T47D (cell line): Measurements from ENCODE around the gene ARMC12.
"Not testable (repeated sequence)": the region's sequence is repeated elsewhere in the genome, so short reads cannot be mapped to it uniquely, and the experiment has no call there.

ENCODE experiments used
- DNase-seq, 2 experiments: peaks; one replicate each; pipeline versions ENCODE4 v3.0.0 to v3.0.0-alpha.2; 2011 to 2012; ENCODE audit warnings: low read depth in 1 of 2, low spot score in 1 of 2
- JUND ChIP-seq: IDR thresholded peaks from 2 replicates; pipeline ENCODE4 v1.6.1; 2012; ENCODE audit warnings: low read depth
- in situ Hi-C: cut with HindIII; loops from 2 replicates; pipeline ENCODE4 v1.10.0; 2016; ENCODE audit warnings: low sequenced_read_pairs, low pct_unique_long_range_greater_than_20kb

ARMC12 gene

GRCh38 chr6:35731414-35731735 is 5.5 kb upstream of the ARMC12 start:
- no peak for TF ChIP-seq JUND
- DNase-seq, result peak; percentile 83 to 90
- in situ Hi-C loops, result no loop called here

- TF ChIP-seq JUND, result no peak
- DNase-seq, result peak; percentile 85 to 92
- in situ Hi-C loops, result no loop called here
These were observed 4.9 kb upstream of the ARMC12 start for GRCh38 chr6:35731736-35732532.

DNA sequence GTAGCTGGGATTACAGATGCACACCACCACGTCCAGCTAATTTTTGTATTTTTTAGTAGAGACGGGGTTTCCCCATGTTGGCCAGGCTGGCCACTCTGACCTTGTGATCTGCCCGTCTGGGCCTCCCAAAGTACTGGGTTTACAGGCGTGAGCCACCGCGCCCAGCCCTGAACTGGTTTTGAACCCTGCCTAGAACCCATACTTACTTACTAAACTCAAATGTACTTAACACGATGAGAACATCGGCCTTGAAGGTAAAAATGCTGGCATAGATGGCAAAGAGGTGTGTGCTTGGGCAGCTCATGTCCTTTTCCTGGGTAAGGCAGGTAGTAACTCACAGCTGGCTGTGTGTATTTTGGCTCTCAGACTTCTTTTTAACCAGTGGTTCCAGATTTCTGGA is 3.2 kb upstream of the ARMC12 start:
- no peak for TF ChIP-seq JUND
- in situ Hi-C loops, result no loop called here
- DNase-seq, result peak in 1 of 2 experiments; percentile 61

DNA sequence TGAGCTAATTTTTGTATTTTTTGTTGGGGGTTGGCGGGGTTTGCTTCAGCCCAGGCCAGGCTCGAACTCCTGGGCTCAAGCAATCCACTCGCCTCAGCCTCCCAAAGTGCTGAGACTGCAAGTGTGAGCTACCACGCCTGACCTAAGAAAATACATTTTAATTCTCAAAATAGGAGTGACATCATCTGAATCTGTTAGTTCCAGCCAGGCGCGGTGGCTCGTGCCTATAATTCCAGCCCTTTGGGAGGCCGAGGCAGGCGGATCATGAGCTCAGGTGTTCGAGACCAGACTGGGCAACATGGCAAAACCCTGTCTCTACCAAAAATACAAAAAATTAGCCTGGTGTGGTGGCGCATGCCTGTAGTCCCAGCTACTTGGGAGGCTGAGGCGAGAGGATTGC is 2.5 kb upstream of the ARMC12 start:
- DNase-seq, in situ Hi-C loops: not testable (repeated sequence)

GRCh38 chr6:35735452-35735851 is 1.4 kb upstream of the ARMC12 start:
- in situ Hi-C loops, result no loop called here
- no peak for TF ChIP-seq JUND
- no peak for DNase-seq

DNA sequence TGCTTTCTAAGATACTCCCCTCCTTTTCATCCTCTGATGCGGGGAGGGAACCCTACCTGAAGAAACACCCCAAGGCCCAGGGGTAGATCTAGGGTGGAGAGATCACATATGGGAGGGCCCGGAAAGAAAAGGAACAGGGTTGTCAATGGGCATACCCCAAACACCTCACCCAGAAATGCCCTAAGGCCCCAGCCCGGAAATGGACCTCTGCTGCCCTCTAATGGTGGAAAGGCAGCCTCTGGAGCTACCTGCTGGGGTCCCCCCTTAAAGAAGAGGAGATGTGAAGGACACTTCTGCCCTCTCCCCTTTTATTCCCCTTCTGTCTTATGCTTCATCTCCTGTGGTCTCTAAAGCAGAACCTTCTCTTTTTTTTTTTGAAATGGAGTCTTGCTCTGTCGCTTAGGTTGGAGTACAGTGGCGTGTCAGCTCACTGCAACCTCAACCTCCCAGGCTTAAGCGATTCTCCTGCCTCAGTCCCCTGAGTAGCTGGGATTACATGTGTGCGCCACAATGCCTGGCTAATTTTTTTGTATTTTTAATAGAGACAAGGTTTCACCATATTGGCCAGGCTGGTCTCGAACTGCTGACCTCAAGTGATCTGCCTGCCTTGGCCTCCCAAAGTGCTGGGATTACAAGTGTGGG is 458 bp upstream of the ARMC12 start:
- TF ChIP-seq JUND, result no peak
- peak; percentile 43 to 76 for DNase-seq
- in situ Hi-C loops, result no loop called here

DNA sequence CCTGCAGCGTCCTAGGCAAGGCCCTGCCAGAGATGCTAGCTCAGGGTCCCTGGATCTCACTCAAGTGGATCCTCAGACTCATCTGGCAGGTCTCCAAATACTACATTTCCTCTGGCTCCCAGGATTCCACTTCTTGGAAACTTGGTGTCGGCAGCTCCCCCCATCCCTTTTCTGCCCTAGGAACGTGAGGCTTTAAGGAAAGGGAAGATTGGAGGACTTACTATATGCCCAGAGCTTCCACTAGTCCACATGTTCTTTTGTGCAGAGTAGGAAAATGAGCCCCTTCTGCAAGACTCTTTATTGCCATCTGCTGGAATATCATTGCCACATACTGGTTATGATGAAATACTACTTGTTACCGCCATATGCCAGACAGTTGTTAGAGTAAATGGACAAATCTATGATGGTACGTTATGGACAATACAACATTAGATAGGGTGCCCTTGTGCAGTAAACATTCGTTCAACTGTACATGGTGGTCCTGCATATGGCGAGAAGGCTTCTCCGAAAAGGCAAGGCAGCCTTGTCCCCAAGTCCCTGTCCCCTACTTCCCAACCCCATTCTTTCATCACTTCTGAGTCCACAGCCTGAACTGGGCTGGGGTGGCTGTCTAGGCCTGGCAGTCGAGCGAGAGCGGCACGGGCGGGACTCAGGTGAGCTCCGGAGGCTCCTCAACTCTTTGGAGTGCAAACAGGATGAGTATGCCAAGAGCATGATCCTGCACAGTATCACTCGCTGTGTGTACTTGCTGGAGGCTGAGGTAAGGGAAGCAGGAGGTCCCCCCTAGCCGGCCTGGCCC is 780 bp downstream of the ARMC12 start:
- peak; percentile 50 to 87 for DNase-seq
- no peak for TF ChIP-seq JUND
- in situ Hi-C loops, result no loop called here

GRCh38 chr6:35739645-35740524 is 3.1 kb downstream of the ARMC12 start:
- DNase-seq, result no peak
- in situ Hi-C loops, result no loop called here
- no peak for TF ChIP-seq JUND

DNA sequence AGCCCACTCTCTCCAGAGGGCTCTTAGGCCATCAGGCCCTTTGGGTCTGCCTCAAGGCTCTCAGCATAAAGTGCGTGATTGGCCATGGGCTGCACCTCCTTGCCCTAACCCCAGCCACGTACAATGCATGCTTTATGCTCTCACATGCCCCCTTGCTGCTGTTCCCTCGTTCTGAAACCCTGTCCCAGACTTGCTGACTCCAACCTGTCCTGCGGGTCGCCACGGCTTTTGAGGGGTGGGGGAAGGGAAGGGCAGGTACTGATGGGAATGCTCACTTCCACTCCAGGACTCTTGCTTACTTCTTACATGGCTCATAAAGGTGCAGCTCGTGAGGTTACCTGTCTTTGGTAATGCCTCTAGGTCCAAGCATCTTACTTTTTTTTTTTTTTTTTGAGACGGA is 6.0 kb downstream of the ARMC12 start:
- DNase-seq, result no peak
- in situ Hi-C loops, result no loop called here

GRCh38 chr6:35745509-35745908 is 8.7 kb downstream of the ARMC12 start:
- no peak for TF ChIP-seq JUND
- DNase-seq, result no peak
- in situ Hi-C loops, result no loop called here

More for the DNA sequence above, 6.0 kb downstream of the ARMC12 start:
- no peak for TF ChIP-seq JUND

DNA sequence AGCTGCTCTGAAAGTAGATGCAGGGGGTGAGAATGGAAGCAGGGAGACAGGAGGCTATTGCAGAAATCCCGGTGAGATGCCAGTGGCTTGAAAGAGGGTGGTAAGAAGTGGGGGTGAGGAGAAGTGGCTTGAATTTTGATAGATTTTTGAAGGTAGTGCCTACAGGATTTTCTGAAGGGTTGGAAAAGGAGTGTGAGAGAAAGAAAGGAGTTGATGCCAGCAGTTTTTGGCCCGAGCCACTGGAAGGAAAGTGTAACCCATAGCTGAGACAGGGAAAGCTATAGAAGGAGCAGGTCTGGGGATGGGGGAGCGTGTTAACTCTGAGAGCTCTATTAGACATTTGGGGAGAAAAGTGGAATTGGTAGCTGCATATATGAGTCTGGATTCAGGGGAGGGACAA is 9.7 kb downstream of the ARMC12 start:
- in situ Hi-C loops, result no loop called here
- no peak for DNase-seq
- no peak for TF ChIP-seq JUND

GRCh38 chr6:35747877-35748276 is 11.0 kb downstream of the ARMC12 start:
- in situ Hi-C loops, result no loop called here

DNA sequence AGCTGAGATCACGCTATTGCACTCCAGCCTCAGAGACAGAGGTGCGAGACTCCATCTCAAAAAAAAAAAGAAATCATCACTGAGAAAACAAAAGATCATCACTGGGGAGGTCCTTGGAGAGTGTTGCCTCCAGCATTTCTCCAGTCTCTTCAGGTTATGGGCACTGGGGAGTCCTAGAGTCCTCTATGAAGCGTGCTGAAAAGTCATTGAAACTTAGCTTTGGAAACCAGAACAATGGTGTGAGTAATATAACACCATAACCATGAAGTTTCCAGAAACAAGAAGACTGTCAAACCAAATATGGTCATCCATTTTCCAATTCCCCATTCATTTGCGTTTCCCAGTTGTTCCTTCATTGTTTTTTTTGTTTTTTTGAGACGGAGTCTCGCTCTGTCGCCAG is 13.7 kb downstream of the ARMC12 start:
- in situ Hi-C loops, result no loop called here
- DNase-seq, result no peak
- no peak for TF ChIP-seq JUND

More at GRCh38 chr6:35747877-35748276, 11.0 kb downstream of the ARMC12 start:
- no peak for TF ChIP-seq JUND
- DNase-seq, result no peak
